ENCODE measurements around the gene ERC2. TPM values are rescaled to one million over a fixed set of nuclear protein-coding genes. Genes with fewer than 3 reads are reported as not detected.
"Not testable (repeated sequence)": the region's sequence is repeated elsewhere in the genome, so short reads cannot be mapped to it uniquely, and the experiment has no call there.

Gene ERC2
- total RNA-seq, 3 donors from 2014 or later (not counting 1 experiment from before 2014, with no cell fraction given), result not detected

GRCh38 chr3:56275120-56275519, 193.1 kb downstream of the ERC2 start:
- WGBS (ENCODE audit: insufficient coverage), result 94% methylated on average over 2 of the region's 2 CpGs

GRCh38 chr3:56269755-56270535, 198.3 kb downstream of the ERC2 start:
- H3K9me3 ChIP-seq (ENCODE audit: control insufficient read depth, insufficient read depth, low read length), result no peaks in the 10 kb centered on the region
- no peak for TF ChIP-seq CTCF (IDR thresholded peaks at IDR 0.05)
- Mint-ChIP-seq H3K27me3 (ENCODE audit: low read depth in 2 of 2) (peaks cover 0 to 3% of the 10 kb centered on the region in 2 donors), H3K27ac (no peak overlapping the region), H3K4me1 (no peaks in the 10 kb centered on the region), H3K36me3 (no peaks in the 10 kb centered on the region), H3K4me3 (no peak overlapping the region), H3K9me3 (no peaks in the 10 kb centered on the region)
- intact Hi-C loops (cut with micrococcal nuclease), result no loop called here
- H3K4me3 ChIP-seq (ENCODE audit: low read length), result no peak overlapping the region
- H3K4me1 ChIP-seq (ENCODE audit: control insufficient read depth, insufficient read depth, low read length), result no peaks in the 10 kb centered on the region
- no peaks in the 10 kb centered on the region for H3K36me3 ChIP-seq (ENCODE audit: control insufficient read depth, insufficient read depth, low read length)
- H3K27ac ChIP-seq (ENCODE audit: low read length), result no peak overlapping the region
- no peaks in the 10 kb centered on the region for H3K27me3 ChIP-seq (ENCODE audit: control insufficient read depth, insufficient read depth, low read length)
- ATAC-seq (no peak), DNase-seq (no peak)
- WGBS (ENCODE audit: insufficient coverage), result 91% methylated on average over 4 of the region's 4 CpGs

More at GRCh38 chr3:56275120-56275519, 193.1 kb downstream of the ERC2 start:
- no peak overlapping the region for H3K27ac ChIP-seq (ENCODE audit: low read length)
- peaks cover 2 to 3% of the 10 kb centered on the region in 2 donors for H3K9me3 Mint-ChIP-seq
- no peaks in the 10 kb centered on the region for H3K36me3 ChIP-seq (ENCODE audit: control insufficient read depth, insufficient read depth, low read length)
- no peaks in the 10 kb centered on the region for H3K4me1 ChIP-seq (ENCODE audit: control insufficient read depth, insufficient read depth, low read length)
- intact Hi-C loops (cut with micrococcal nuclease), result no loop called here
- H3K36me3 Mint-ChIP-seq, result no peaks in the 10 kb centered on the region
- H3K27ac Mint-ChIP-seq, result no peak overlapping the region
- TF ChIP-seq CTCF (IDR thresholded peaks at IDR 0.05), result no peak
- no peaks in the 10 kb centered on the region for H3K27me3 ChIP-seq (ENCODE audit: control insufficient read depth, insufficient read depth, low read length)
- H3K4me3 Mint-ChIP-seq, result no peak overlapping the region
- H3K4me3 ChIP-seq (ENCODE audit: low read length), result no peak overlapping the region
- H3K27me3 Mint-ChIP-seq (ENCODE audit: low read depth in 2 of 2), result peaks cover 11 to 13% of the 10 kb centered on the region in 2 donors
- ATAC-seq (no peak), DNase-seq (no peak)
- H3K4me1 Mint-ChIP-seq, result no peaks in the 10 kb centered on the region
- no peaks in the 10 kb centered on the region for H3K9me3 ChIP-seq (ENCODE audit: control insufficient read depth, insufficient read depth, low read length)

DNA sequence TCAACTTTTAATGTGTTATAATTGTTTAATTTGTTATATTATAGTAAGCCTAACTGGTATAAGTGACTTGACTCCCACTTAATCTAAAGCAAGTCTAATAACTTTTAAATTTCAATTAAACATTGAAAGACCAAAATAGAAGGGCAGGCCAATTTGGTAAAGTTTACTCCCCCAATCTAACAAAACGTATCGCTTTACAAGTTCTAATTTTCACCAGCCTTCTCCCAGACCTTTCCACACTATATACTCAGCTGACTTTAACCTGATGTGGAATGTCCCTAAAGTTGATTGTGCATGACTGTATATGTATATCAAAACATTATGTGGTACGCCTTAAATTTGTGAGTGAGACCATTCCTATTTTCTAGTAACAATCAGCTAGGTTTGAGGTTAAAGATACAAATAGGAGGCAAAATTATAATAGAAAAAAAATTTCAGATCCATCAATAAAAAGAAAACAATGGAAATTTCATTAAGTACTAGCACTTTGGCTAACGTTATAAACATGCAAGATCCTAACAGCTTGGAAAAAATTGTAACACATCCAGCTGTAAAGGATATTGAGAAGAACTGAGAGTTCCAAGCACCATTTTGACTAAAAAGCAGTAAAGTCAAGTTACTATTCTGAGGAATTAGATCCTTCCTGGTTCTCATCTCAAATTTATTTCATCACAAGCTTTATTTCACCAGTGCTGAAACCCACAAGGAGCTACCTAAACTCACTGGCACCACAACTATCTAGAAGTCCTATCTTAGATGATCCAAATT, 199.5 kb downstream of the ERC2 start:
- H3K9me3 Mint-ChIP-seq, result no peaks in the 10 kb centered on the region
- DNase-seq (no peak), ATAC-seq (no peak)
- 100% methylated on average over 2 of the region's 4 CpGs for WGBS (ENCODE audit: insufficient coverage)
- H3K27me3 Mint-ChIP-seq (ENCODE audit: low read depth in 2 of 2), result peaks cover 0 to 3% of the 10 kb centered on the region in 2 donors
- Histone ChIP-seq H3K4me1 (ENCODE audit: control insufficient read depth, insufficient read depth, low read length) (no peaks in the 10 kb centered on the region), H3K27me3 (ENCODE audit: control insufficient read depth, insufficient read depth, low read length) (no peaks in the 10 kb centered on the region), H3K9me3 (ENCODE audit: control insufficient read depth, insufficient read depth, low read length) (no peaks in the 10 kb centered on the region), H3K36me3 (ENCODE audit: control insufficient read depth, insufficient read depth, low read length) (no peaks in the 10 kb centered on the region), H3K4me3 (ENCODE audit: low read length) (no peak overlapping the region), H3K27ac (ENCODE audit: low read length) (no peak overlapping the region)
- no peak overlapping the region for H3K27ac Mint-ChIP-seq
- intact Hi-C loops (cut with micrococcal nuclease), result no loop called here
- no peak for TF ChIP-seq CTCF (IDR thresholded peaks at IDR 0.05)
- H3K36me3 Mint-ChIP-seq, result no peaks in the 10 kb centered on the region
- H3K4me1 Mint-ChIP-seq, result no peaks in the 10 kb centered on the region
- no peak overlapping the region for H3K4me3 Mint-ChIP-seq

DNA sequence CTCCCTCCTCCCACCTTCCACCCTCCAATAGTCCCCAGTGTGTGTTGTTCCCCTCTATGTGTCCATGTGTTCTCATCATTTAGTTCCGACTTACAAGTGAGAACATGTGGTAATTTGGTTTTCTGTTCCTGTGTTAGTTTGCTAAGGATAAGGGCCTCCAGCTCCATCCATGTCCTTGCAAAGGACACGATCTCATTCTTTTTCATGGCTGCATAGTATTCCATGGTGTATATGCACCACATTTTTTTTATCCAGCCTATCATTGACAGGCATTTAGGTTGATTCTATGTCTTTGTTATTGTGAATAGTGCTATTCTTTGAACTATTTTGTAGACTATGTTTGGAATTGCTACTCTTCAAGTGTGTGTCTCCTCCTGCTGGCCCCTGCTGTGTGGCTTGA, 206.4 kb downstream of the ERC2 start:
- H3K27ac Mint-ChIP-seq; H3K27me3 ChIP-seq (ENCODE audit: control insufficient read depth, insufficient read depth, low read length); H3K4me3 ChIP-seq (ENCODE audit: low read length); H3K4me3 Mint-ChIP-seq; H3K4me1 ChIP-seq (ENCODE audit: control insufficient read depth, insufficient read depth, low read length); H3K27ac ChIP-seq (ENCODE audit: low read length); ATAC-seq; H3K36me3 Mint-ChIP-seq; H3K36me3 ChIP-seq (ENCODE audit: control insufficient read depth, insufficient read depth, low read length); intact Hi-C loops (cut with micrococcal nuclease); H3K9me3 Mint-ChIP-seq; DNase-seq; H3K9me3 ChIP-seq (ENCODE audit: control insufficient read depth, insufficient read depth, low read length); H3K4me1 Mint-ChIP-seq: not testable (repeated sequence)
- peaks cover 6 to 25% of the 10 kb centered on the region in 2 donors for H3K27me3 Mint-ChIP-seq (ENCODE audit: low read depth in 2 of 2)
- no CpG with 5 or more reads among the region's 2 CpGs for WGBS (ENCODE audit: insufficient coverage)

All from natural killer cell (primary cell).